ENCODE results near the gene RABGEF1.
A peak's percentile ranks its signal among the peaks of the same experiment; 100 is the strongest.
"Not testable (repeated sequence)": the region's sequence is repeated elsewhere in the genome, so short reads cannot be mapped to it uniquely, and the experiment has no call there.

The RABGEF1 gene

GRCh38 chr7:66735850-66736249 is 4.7 kb upstream of the RABGEF1 start:
- Histone ChIP-seq H3K27me3 (ENCODE audit: control insufficient read depth in 1 of 2, insufficient read depth in 2 of 2, low read length in 2 of 2) (no peaks in the 10 kb centered on the region), H3K36me3 (ENCODE audit: insufficient read depth, low read length) (no peaks in the 10 kb centered on the region), H3K9me3 (ENCODE audit: low read length) (peaks cover 7% of the 10 kb centered on the region), H3K9ac (ENCODE audit: low read length) (no peak overlapping the region), H3K27ac (ENCODE audit: low read depth, low read length) (no peak overlapping the region), H3K4me3 (ENCODE audit: low read depth in 1 of 2, low read length in 2 of 2) (no peak overlapping the region), H3K4me1 (ENCODE audit: insufficient read depth, low read length) (peaks cover 9% of the 10 kb centered on the region)

GRCh38 chr7:66736892-66737291 is 3.6 kb upstream of the RABGEF1 start:
- no peak overlapping the region for H3K4me3 ChIP-seq (ENCODE audit: low read depth in 1 of 2, low read length in 2 of 2)
- H3K27ac ChIP-seq (ENCODE audit: low read depth, low read length), result no peak overlapping the region
- peaks cover 7% of the 10 kb centered on the region for H3K9me3 ChIP-seq (ENCODE audit: low read length)
- no peaks in the 10 kb centered on the region for H3K36me3 ChIP-seq (ENCODE audit: insufficient read depth, low read length)
- peaks cover 9% of the 10 kb centered on the region for H3K4me1 ChIP-seq (ENCODE audit: insufficient read depth, low read length)
- H3K27me3 ChIP-seq (ENCODE audit: control insufficient read depth in 1 of 2, insufficient read depth in 2 of 2, low read length in 2 of 2), result no peaks in the 10 kb centered on the region
- no peak overlapping the region for H3K9ac ChIP-seq (ENCODE audit: low read length)

GRCh38 chr7:66737667-66738066 is 2.9 kb upstream of the RABGEF1 start:
- Histone ChIP-seq H3K4me1 (ENCODE audit: insufficient read depth, low read length) (peaks cover 9% of the 10 kb centered on the region), H3K27me3 (ENCODE audit: control insufficient read depth in 1 of 2, insufficient read depth in 2 of 2, low read length in 2 of 2) (no peaks in the 10 kb centered on the region), H3K36me3 (ENCODE audit: insufficient read depth, low read length) (no peaks in the 10 kb centered on the region), H3K27ac (ENCODE audit: low read depth, low read length) (no peak overlapping the region), H3K9me3 (ENCODE audit: low read length) (peaks cover 7% of the 10 kb centered on the region), H3K9ac (ENCODE audit: low read length) (no peak overlapping the region), H3K4me3 (ENCODE audit: low read depth in 1 of 2, low read length in 2 of 2) (no peak overlapping the region)

- Histone ChIP-seq H3K27me3 (ENCODE audit: control insufficient read depth in 1 of 2, insufficient read depth in 2 of 2, low read length in 2 of 2) (no peaks in the 10 kb centered on the region), H3K4me3 (ENCODE audit: low read depth in 1 of 2, low read length in 2 of 2) (peak overlapping the region; percentile 85 to 92), H3K4me1 (ENCODE audit: insufficient read depth, low read length) (peaks cover 9% of the 10 kb centered on the region), H3K9ac (ENCODE audit: low read length) (peak overlapping the region; percentile 86), H3K9me3 (ENCODE audit: low read length) (peaks cover 7% of the 10 kb centered on the region), H3K36me3 (ENCODE audit: insufficient read depth, low read length) (no peaks in the 10 kb centered on the region), H3K27ac (ENCODE audit: low read depth, low read length) (no peak overlapping the region)
Observed at GRCh38 chr7:66739477-66739876, 1.1 kb upstream of the RABGEF1 start.

- no peaks in the 10 kb centered on the region for H3K36me3 ChIP-seq (ENCODE audit: insufficient read depth, low read length)
Observed at GRCh38 chr7:66739953-66740301, 606 bp upstream of the RABGEF1 start.

DNA sequence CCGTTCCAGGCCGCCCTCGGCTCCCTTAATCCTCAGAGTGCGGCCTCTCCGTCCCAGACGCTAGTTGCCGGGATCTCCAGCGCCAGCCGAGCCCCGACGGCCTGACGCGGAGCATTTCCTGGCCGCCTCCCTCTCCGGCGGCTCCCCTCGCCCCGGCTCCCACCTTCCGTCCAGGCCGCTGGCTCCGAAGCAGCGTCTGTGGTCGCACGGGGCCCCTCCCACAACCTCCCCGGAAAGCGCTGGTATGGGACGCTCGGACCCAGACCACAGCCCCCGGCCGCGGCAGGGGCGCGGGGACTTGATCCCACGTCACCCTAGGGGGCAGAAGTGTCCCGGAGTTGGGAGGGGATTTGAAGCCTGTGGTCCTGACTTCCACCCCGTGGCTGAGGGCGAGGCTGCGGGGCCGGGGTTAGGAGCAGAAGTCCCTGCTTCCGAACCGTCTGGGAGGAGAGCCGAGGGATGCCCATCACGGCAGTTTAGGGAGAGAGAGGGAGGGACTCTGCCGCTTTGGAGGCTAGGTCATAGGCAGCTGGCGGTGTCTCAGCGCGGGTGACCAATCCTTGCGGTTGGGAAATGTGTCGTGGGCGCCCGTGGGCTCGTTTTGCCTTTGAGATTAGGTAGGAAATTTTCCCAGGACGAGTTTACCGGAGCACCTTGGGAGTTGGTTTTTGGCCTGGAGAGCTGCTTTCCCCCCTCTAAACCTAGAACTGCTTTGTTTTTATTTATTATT is 612 bp downstream of the RABGEF1 start:
- H3K27me3 ChIP-seq (ENCODE audit: control insufficient read depth in 1 of 2, insufficient read depth in 2 of 2, low read length in 2 of 2); H3K9me3 ChIP-seq (ENCODE audit: low read length); H3K4me1 ChIP-seq (ENCODE audit: insufficient read depth, low read length); H3K36me3 ChIP-seq (ENCODE audit: insufficient read depth, low read length): not testable (repeated sequence)
- H3K27ac ChIP-seq (ENCODE audit: low read depth, low read length), result peak overlapping the region; percentile 98
- H3K4me3 ChIP-seq (ENCODE audit: low read depth in 1 of 2, low read length in 2 of 2), result peak overlapping the region; percentile 85 to 92
- H3K9ac ChIP-seq (ENCODE audit: low read length), result peak overlapping the region; percentile 86

More at GRCh38 chr7:66739953-66740301, 606 bp upstream of the RABGEF1 start:
- Histone ChIP-seq H3K27me3 (ENCODE audit: control insufficient read depth in 1 of 2, insufficient read depth in 2 of 2, low read length in 2 of 2) (no peaks in the 10 kb centered on the region), H3K27ac (ENCODE audit: low read depth, low read length) (peak overlapping the region; percentile 98), H3K9me3 (ENCODE audit: low read length) (peaks cover 7% of the 10 kb centered on the region), H3K9ac (ENCODE audit: low read length) (peak overlapping the region; percentile 86), H3K4me3 (ENCODE audit: low read depth in 1 of 2, low read length in 2 of 2) (peak overlapping the region; percentile 85 to 92), H3K4me1 (ENCODE audit: insufficient read depth, low read length) (peaks cover 9% of the 10 kb centered on the region)

DNA sequence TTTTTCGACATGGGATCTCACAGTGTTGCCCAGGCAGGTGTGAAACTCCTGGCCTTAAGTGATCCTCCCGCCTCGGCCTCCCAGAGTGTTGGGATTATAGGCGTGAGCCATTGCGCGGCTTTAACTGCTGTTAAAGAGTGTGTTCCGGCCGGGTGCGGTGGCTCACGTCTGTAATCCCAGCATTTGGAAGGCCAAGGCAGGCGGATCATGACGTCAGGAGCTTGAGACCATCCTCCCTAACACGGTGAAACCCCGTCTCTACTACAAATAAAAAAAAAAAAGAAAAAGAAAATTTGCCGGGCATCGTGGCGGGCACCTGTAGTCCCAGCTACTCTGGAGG is 1.1 kb downstream of the RABGEF1 start:
- no peaks in the 10 kb centered on the region for H3K9me3 ChIP-seq (ENCODE audit: low read length)
- H3K4me1 ChIP-seq (ENCODE audit: insufficient read depth, low read length), result peaks cover 9% of the 10 kb centered on the region
- H3K4me3 ChIP-seq (ENCODE audit: low read depth in 1 of 2, low read length in 2 of 2), result peak overlapping the region; percentile 85 to 92
- no peaks in the 10 kb centered on the region for H3K27me3 ChIP-seq (ENCODE audit: control insufficient read depth in 1 of 2, insufficient read depth in 2 of 2, low read length in 2 of 2)
- H3K9ac ChIP-seq (ENCODE audit: low read length), result peak overlapping the region; percentile 86
- H3K27ac ChIP-seq (ENCODE audit: low read depth, low read length), result peak overlapping the region; percentile 98
- no peaks in the 10 kb centered on the region for H3K36me3 ChIP-seq (ENCODE audit: insufficient read depth, low read length)

GRCh38 chr7:66742298-66742697 is 1.8 kb downstream of the RABGEF1 start:
- not testable (repeated sequence) for H3K36me3 ChIP-seq (ENCODE audit: insufficient read depth, low read length); H3K9me3 ChIP-seq (ENCODE audit: low read length); H3K4me1 ChIP-seq (ENCODE audit: insufficient read depth, low read length); H3K27ac ChIP-seq (ENCODE audit: low read depth, low read length); H3K4me3 ChIP-seq (ENCODE audit: low read depth in 1 of 2, low read length in 2 of 2); H3K27me3 ChIP-seq (ENCODE audit: control insufficient read depth in 1 of 2, insufficient read depth in 2 of 2, low read length in 2 of 2); H3K9ac ChIP-seq (ENCODE audit: low read length)

DNA sequence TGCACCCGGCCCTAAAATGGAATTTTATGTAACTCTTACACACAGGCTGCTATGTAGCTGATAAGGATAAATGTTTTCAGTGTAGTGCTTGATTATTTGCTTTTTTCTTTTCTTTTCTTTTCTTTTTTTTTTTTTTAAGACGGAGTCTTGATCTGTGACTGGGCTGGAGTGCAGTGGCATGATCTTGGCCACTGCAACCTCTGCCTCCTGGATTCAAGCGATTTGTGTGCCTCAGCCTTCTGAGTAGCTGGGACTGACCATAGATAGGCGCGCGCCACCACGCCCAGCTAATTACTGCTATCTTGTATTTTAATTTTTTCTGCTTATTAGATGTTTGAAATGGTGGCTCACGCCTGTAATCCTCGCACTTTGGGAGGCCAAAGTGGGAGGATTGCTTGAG is 3.4 kb downstream of the RABGEF1 start:
- Histone ChIP-seq H3K36me3 (ENCODE audit: insufficient read depth, low read length) (no peaks in the 10 kb centered on the region), H3K9ac (ENCODE audit: low read length) (no peak overlapping the region), H3K9me3 (ENCODE audit: low read length) (no peaks in the 10 kb centered on the region), H3K27ac (ENCODE audit: low read depth, low read length) (no peak overlapping the region), H3K4me1 (ENCODE audit: insufficient read depth, low read length) (peaks cover 18% of the 10 kb centered on the region), H3K27me3 (ENCODE audit: control insufficient read depth in 1 of 2, insufficient read depth in 2 of 2, low read length in 2 of 2) (no peaks in the 10 kb centered on the region), H3K4me3 (ENCODE audit: low read depth in 1 of 2, low read length in 2 of 2) (no peak overlapping the region)

GRCh38 chr7:66747385-66747784 is 6.9 kb downstream of the RABGEF1 start:
- Histone ChIP-seq H3K27me3 (ENCODE audit: control insufficient read depth in 1 of 2, insufficient read depth in 2 of 2, low read length in 2 of 2) (no peaks in the 10 kb centered on the region), H3K4me3 (ENCODE audit: low read depth in 1 of 2, low read length in 2 of 2) (no peak overlapping the region), H3K9ac (ENCODE audit: low read length) (no peak overlapping the region), H3K4me1 (ENCODE audit: insufficient read depth, low read length) (peaks cover 22% of the 10 kb centered on the region), H3K27ac (ENCODE audit: low read depth, low read length) (no peak overlapping the region), H3K9me3 (ENCODE audit: low read length) (no peaks in the 10 kb centered on the region), H3K36me3 (ENCODE audit: insufficient read depth, low read length) (no peaks in the 10 kb centered on the region)

GRCh38 chr7:66747881-66748511 is 7.5 kb downstream of the RABGEF1 start:
- Histone ChIP-seq H3K27me3 (ENCODE audit: control insufficient read depth in 1 of 2, insufficient read depth in 2 of 2, low read length in 2 of 2) (no peaks in the 10 kb centered on the region), H3K27ac (ENCODE audit: low read depth, low read length) (peak overlapping the region; percentile 3), H3K4me1 (ENCODE audit: insufficient read depth, low read length) (peaks cover 22% of the 10 kb centered on the region), H3K4me3 (ENCODE audit: low read depth in 1 of 2, low read length in 2 of 2) (no peak overlapping the region), H3K9ac (ENCODE audit: low read length) (no peak overlapping the region), H3K9me3 (ENCODE audit: low read length) (no peaks in the 10 kb centered on the region), H3K36me3 (ENCODE audit: insufficient read depth, low read length) (no peaks in the 10 kb centered on the region)

DNA sequence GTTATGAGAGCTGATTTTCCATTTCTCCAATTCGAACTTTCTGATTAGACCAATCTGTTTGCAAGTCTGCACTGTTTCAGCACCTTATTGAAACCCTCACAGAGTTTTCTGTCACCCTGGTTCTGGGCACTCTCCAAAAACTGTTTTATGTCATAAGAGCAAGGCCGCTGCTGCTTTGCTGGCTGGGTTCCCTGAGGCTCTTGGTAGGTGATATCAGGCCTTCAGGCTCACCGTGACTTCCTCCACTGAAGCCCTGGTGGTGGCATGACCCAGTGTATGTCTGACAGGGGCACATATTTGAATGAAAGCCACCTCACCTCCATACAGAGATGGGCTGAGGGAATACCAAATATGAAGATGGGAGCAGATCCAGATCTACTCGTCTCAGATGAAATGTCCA is 8.3 kb downstream of the RABGEF1 start:
- Histone ChIP-seq H3K27ac (ENCODE audit: low read depth, low read length) (peak overlapping the region; percentile 3), H3K36me3 (ENCODE audit: insufficient read depth, low read length) (no peaks in the 10 kb centered on the region), H3K4me3 (ENCODE audit: low read depth in 1 of 2, low read length in 2 of 2) (no peak overlapping the region), H3K9ac (ENCODE audit: low read length) (no peak overlapping the region), H3K9me3 (ENCODE audit: low read length) (no peaks in the 10 kb centered on the region), H3K4me1 (ENCODE audit: insufficient read depth, low read length) (peaks cover 22% of the 10 kb centered on the region), H3K27me3 (ENCODE audit: control insufficient read depth in 1 of 2, insufficient read depth in 2 of 2, low read length in 2 of 2) (no peaks in the 10 kb centered on the region)

Data from muscle layer of colon (tissue), 2 donors.